Measurements from ENCODE around the gene SH3BP4. TPM values are rescaled to one million over a fixed set of nuclear protein-coding genes. Genes with fewer than 3 reads are reported as not detected.

Gene SH3BP4
- total RNA-seq, 4 donors from 2014 or later, result 11.0 to 22.9 (median 18.7) TPM

GRCh38 chr2:234997389-234997788 lies 45.6 kb downstream of the SH3BP4 start:
- Histone ChIP-seq H3K36me3 (peaks cover 0 to 37% (median 0%) of the 10 kb centered on the region in 3 donors), H3K4me3 (no peak overlapping the region), H3K4me1 (peaks cover 0 to 48% (median 0%) of the 10 kb centered on the region in 3 donors), H3K27me3 (no peaks in the 10 kb centered on the region), H3K27ac (no peak overlapping the region), H3K9me3 (no peaks in the 10 kb centered on the region)
- no peak for TF ChIP-seq POLR2A (IDR thresholded peaks at IDR 0.05)
- TF ChIP-seq, protein P1, sequence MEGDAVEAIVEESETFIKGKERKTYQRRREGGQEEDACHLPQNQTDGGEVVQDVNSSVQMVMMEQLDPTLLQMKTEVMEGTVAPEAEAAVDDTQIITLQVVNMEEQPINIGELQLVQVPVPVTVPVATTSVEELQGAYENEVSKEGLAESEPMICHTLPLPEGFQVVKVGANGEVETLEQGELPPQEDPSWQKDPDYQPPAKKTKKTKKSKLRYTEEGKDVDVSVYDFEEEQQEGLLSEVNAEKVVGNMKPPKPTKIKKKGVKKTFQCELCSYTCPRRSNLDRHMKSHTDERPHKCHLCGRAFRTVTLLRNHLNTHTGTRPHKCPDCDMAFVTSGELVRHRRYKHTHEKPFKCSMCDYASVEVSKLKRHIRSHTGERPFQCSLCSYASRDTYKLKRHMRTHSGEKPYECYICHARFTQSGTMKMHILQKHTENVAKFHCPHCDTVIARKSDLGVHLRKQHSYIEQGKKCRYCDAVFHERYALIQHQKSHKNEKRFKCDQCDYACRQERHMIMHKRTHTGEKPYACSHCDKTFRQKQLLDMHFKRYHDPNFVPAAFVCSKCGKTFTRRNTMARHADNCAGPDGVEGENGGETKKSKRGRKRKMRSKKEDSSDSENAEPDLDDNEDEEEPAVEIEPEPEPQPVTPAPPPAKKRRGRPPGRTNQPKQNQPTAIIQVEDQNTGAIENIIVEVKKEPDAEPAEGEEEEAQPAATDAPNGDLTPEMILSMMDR (IDR thresholded peaks at IDR 0.05), result no peak
- intact Hi-C loops (cut with DNase I), result no loop called here
- 96% methylated on average over 7 of the region's 8 CpGs; no CpG with 5 or more reads in 1 of the 2 donors for WGBS, 2 donors
- no peak for DNase-seq

- no peak for DNase-seq
- Histone ChIP-seq H3K4me3 (no peak overlapping the region), H3K27me3 (no peaks in the 10 kb centered on the region), H3K27ac (no peak overlapping the region), H3K9me3 (no peaks in the 10 kb centered on the region), H3K4me1 (peaks cover 0 to 52% (median 7%) of the 10 kb centered on the region in 3 donors), H3K36me3 (peaks cover 0 to 37% (median 0%) of the 10 kb centered on the region in 3 donors)
- no peak for TF ChIP-seq POLR2A (IDR thresholded peaks at IDR 0.05)
- TF ChIP-seq, protein P1 (IDR thresholded peaks at IDR 0.05), result no peak
- intact Hi-C loops (cut with DNase I), result no loop called here
- WGBS, 2 donors, result 83% methylated on average over 26 to 27 of the region's 29 CpGs
Measured at GRCh38 chr2:234998404-234999211, 46.8 kb downstream of the SH3BP4 start.

DNA sequence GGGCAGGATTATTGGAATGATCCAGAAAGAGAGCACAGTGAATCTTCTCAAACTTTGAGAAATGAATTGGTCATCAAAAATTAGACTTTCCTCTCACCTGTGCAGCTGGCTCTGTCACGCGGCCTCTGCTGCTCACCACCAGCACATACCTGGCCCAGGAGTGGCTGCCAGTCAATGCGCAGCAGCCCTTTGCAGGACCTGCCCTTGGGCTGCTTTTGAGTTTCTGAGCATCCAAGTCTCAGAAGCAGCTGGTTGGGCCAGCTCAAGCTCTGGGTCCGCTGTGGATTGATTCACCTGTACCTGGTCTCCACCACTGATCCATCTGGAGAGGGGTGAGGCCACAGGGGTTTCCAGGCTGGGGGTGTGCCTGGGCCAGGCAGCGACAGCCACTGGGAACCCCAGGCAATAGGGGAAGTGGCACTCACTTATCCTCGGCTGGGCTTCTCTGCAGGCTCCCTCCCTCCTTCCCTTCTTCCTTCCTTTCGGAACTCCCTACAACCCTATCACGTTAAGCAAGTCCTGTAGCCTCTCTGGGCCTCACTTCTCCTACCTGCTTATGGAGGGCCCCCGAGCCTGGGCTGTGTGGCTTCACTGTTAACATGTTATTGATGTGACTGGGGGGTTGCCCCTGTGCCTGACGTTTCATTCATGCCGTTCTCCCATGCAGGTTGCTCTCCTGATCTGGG lies 48.1 kb downstream of the SH3BP4 start:
- TF ChIP-seq POLR2A (IDR thresholded peaks at IDR 0.05), result no peak
- TF ChIP-seq, protein P1 (IDR thresholded peaks at IDR 0.05), result no peak
- WGBS, 2 donors, result 57 to 70% methylated on average over 7 to 10 of the region's 11 CpGs
- Histone ChIP-seq H3K27me3 (no peaks in the 10 kb centered on the region), H3K27ac (no peak overlapping the region), H3K4me1 (peaks cover 0 to 51% (median 7%) of the 10 kb centered on the region in 3 donors), H3K4me3 (no peak overlapping the region), H3K36me3 (peaks cover 0 to 37% (median 0%) of the 10 kb centered on the region in 3 donors), H3K9me3 (no peaks in the 10 kb centered on the region)
- intact Hi-C loops (cut with DNase I), result no loop called here
- DNase-seq, result no peak

- intact Hi-C loops (cut with DNase I), result no loop called here
- TF ChIP-seq POLR2A (IDR thresholded peaks at IDR 0.05), result no peak
- TF ChIP-seq, protein P1 (IDR thresholded peaks at IDR 0.05), result no peak
- H3K4me3 ChIP-seq, result no peak overlapping the region
- H3K36me3 ChIP-seq, result peaks cover 0 to 31% (median 0%) of the 10 kb centered on the region in 3 donors
- H3K9me3 ChIP-seq, result no peaks in the 10 kb centered on the region
- no peak overlapping the region for H3K27ac ChIP-seq
- WGBS, 2 donors, result 61 to 64% methylated on average over 9 to 15 of the region's 20 CpGs
- DNase-seq, result no peak
- peaks cover 0 to 53% (median 12%) of the 10 kb centered on the region in 3 donors for H3K4me1 ChIP-seq
- H3K27me3 ChIP-seq, result no peaks in the 10 kb centered on the region
Measured at GRCh38 chr2:235000426-235001236, 48.8 kb downstream of the SH3BP4 start.

All from esophagus squamous epithelium (tissue), 5 donors.